ENCODE measurements around the gene PNKP. TPM values are rescaled to one million over a fixed set of nuclear protein-coding genes. Genes with fewer than 3 reads are reported as not detected.

The PNKP gene
- total and polyA plus RNA-seq, 10 of the 15 experiments (the other 5 are each of a cell fraction or from before 2014, with no cell fraction given) = 2.9 to 82.3 (median 33.2) TPM

GRCh38 chr19:49906879-49907564 is 39.6 kb upstream of the PNKP start (continued):
- TF ChIP-seq CUX1 (IDR thresholded peaks at IDR 0.05; ENCODE audit: insufficient replicate concordance, low read depth, low read length) (no peak), MEF2B (IDR thresholded peaks at IDR 0.05; ENCODE audit: partially characterized antibody, poor library complexity, severe bottlenecking) (peak; percentile 93), BCL3 (IDR thresholded peaks at IDR 0.05; ENCODE audit: borderline replicate concordance, insufficient read depth, low read depth, low read length, poor library complexity, severe bottlenecking) (no peak), EGR1 (IDR thresholded peaks at IDR 0.05; ENCODE audit: borderline replicate concordance in 1 of 2, low read depth in 2 of 2, low read length in 2 of 2) (no peak), NR2C1 (IDR thresholded peaks at IDR 0.05) (no peak), SIN3A (IDR thresholded peaks at IDR 0.05; ENCODE audit: low read depth, low read length) (no peak)
